Neural cell (in vitro differentiated cells): ENCODE data around the gene COG5.

ENCODE experiments used
- CTCF ChIP-seq: fragments of 450-650 bp; IDR thresholded peaks from 2 replicates; pipeline ENCODE4 v1.5.1; 2014; ENCODE audit warnings: antibody characterized with exemption, mild to moderate bottlenecking, moderate library complexity; ENCODE audit not compliant: poor library complexity, severe bottlenecking
- EP300 ChIP-seq: fragments of 450-650 bp; conservative IDR thresholded peaks from 2 replicates; pipeline ENCODE4 v1.6.1; 2014; ENCODE audit warnings: antibody characterized with exemption, mild to moderate bottlenecking, moderate library complexity; ENCODE audit not compliant: poor library complexity, severe bottlenecking
- EZH2 ChIP-seq: fragments of 200-600, 300-800 bp; shearing (Covaris generic), sonication (generic); IDR thresholded peaks from 2 replicates; pipeline ENCODE4 v1.6.1; 2014; ENCODE audit warnings: antibody characterized with exemption, low read length, borderline replicate concordance, mild to moderate bottlenecking; ENCODE audit not compliant: insufficient read depth, poor library complexity, severe bottlenecking
- MXI1 ChIP-seq: fragments of 450-650 bp; conservative IDR thresholded peaks from 2 replicates; pipeline ENCODE4 v1.6.1; 2014; ENCODE audit warnings: antibody characterized with exemption, mild to moderate bottlenecking; ENCODE audit not compliant: poor library complexity, severe bottlenecking
- POLR2AphosphoS5 ChIP-seq: IDR thresholded peaks from 2 replicates; pipeline ENCODE4 v1.6.1; 2012
- SMC3 ChIP-seq: fragments of 450-650 bp; conservative IDR thresholded peaks from 2 replicates; pipeline ENCODE4 v1.6.1; 2014; ENCODE audit warnings: antibody characterized with exemption, mild to moderate bottlenecking, moderate library complexity; ENCODE audit not compliant: poor library complexity
- TAF1 ChIP-seq: IDR thresholded peaks from 2 replicates; pipeline ENCODE4 v1.6.1; 2012; ENCODE audit warnings: low read depth
- TF ChIP-seq, protein P1 (sequence below): IDR thresholded peaks from 2 replicates; pipeline ENCODE4 v1.6.1; 2012; ENCODE audit warnings: borderline replicate concordance

DNA sequence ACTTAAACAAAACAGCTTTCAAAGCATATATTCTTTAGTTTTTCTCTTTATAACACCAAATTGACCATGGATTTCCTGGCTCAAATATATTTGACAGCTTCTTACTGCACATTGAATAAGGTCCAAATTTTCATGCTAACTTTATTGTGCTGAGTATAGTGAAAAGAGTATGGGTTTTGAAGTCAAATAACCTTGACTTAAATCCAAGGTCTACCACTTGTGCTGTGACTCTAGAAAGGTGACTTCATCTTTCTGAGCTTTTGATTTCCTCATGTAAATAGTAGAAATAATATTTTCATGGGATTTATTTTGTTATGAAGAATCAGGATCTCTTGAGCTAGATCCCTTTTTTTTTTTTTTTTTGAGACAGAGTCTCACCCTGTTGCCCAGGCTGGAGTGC is 233.2 kb downstream of the COG5 start:
- TF ChIP-seq TAF1 (no peak), CTCF (no peak), POLR2AphosphoS5 (no peak), EZH2 (no peak), SMC3 (no peak), EP300 (no peak), MXI1 (no peak)
- TF ChIP-seq, protein P1, sequence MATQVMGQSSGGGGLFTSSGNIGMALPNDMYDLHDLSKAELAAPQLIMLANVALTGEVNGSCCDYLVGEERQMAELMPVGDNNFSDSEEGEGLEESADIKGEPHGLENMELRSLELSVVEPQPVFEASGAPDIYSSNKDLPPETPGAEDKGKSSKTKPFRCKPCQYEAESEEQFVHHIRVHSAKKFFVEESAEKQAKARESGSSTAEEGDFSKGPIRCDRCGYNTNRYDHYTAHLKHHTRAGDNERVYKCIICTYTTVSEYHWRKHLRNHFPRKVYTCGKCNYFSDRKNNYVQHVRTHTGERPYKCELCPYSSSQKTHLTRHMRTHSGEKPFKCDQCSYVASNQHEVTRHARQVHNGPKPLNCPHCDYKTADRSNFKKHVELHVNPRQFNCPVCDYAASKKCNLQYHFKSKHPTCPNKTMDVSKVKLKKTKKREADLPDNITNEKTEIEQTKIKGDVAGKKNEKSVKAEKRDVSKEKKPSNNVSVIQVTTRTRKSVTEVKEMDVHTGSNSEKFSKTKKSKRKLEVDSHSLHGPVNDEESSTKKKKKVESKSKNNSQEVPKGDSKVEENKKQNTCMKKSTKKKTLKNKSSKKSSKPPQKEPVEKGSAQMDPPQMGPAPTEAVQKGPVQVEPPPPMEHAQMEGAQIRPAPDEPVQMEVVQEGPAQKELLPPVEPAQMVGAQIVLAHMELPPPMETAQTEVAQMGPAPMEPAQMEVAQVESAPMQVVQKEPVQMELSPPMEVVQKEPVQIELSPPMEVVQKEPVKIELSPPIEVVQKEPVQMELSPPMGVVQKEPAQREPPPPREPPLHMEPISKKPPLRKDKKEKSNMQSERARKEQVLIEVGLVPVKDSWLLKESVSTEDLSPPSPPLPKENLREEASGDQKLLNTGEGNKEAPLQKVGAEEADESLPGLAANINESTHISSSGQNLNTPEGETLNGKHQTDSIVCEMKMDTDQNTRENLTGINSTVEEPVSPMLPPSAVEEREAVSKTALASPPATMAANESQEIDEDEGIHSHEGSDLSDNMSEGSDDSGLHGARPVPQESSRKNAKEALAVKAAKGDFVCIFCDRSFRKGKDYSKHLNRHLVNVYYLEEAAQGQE, result no peak
